Common myeloid progenitor, CD34-positive (primary cell): ENCODE results near the gene DYDC1.

Experiments
- CTCF ChIA-PET: fragments of 350-600 bp; sonication (Branson Sonifier 250); formaldehyde crosslinking; loops from one replicate; lab custom pipeline; 2021; ENCODE audit warnings: antibody characterized with exemption; lab: Charles Lee
- POLR2A ChIA-PET: fragments of 350-600 bp; sonication (Branson Sonifier 250); formaldehyde crosslinking; loops from one replicate; lab custom pipeline; 2021; ENCODE audit warnings: antibody characterized with exemption; lab: Charles Lee
- DNase-seq, 3 donors: peaks; one replicate each; pipeline versions ENCODE4 v3.0.0 to v3.0.0-alpha.2; 2013
- H3K27ac ChIP-seq, 2 experiments: 1 replicate in 1 of 2; 2 replicates in 1 of 2; pipeline ENCODE4 v1.7.0; 2013; ENCODE audit warnings: inconsistent platforms in 2 of 2, low read length in 2 of 2, mild to moderate bottlenecking in 2 of 2, low read depth in 1 of 2, moderate library complexity in 1 of 2; ENCODE audit not compliant: severe bottlenecking in 2 of 2, insufficient read depth in 1 of 2, poor library complexity in 1 of 2
- H3K27me3 ChIP-seq, 5 experiments: replicated peaks in 2 of 5; 1 replicate in 3 of 5; 2 replicates in 2 of 5; pipeline versions ENCODE4 v1.6.1 to v1.7.0; 2013; ENCODE audit warnings: low read length in 4 of 5, mild to moderate bottlenecking in 2 of 5, moderate library complexity in 2 of 5, inconsistent platforms in 1 of 5; ENCODE audit not compliant: insufficient read depth in 5 of 5, control insufficient read depth in 4 of 5
- H3K36me3 ChIP-seq, 4 experiments: 1 replicate in 2 of 4; 2 replicates in 2 of 4; pipeline versions ENCODE4 v1.6.1 to v1.7.0; 2013; ENCODE audit warnings: low read length in 3 of 4, control low read depth in 1 of 4, mild to moderate bottlenecking in 1 of 4; ENCODE audit not compliant: control insufficient read depth in 4 of 4, insufficient read depth in 4 of 4
- H3K4me1 ChIP-seq, 4 experiments: 1 replicate in 3 of 4; 2 replicates in 1 of 4; pipeline versions ENCODE4 v1.6.1 to v1.7.1; 2013; ENCODE audit warnings: low read length in 3 of 4, mild to moderate bottlenecking in 3 of 4, control low read depth in 1 of 4, inconsistent platforms in 1 of 4, moderate library complexity in 1 of 4; ENCODE audit not compliant: control insufficient read depth in 4 of 4, insufficient read depth in 4 of 4; ENCODE audit errors: control extremely low read depth in 1 of 4
- H3K4me3 ChIP-seq, 7 experiments: 1 replicate in 4 of 7; 2 replicates in 3 of 7; pipeline versions ENCODE4 v1.5.1 to v1.7.0; 2013; ENCODE audit warnings: mild to moderate bottlenecking in 7 of 7, low read length in 6 of 7, moderate library complexity in 6 of 7, inconsistent platforms in 2 of 7, low read depth in 2 of 7, control low read depth in 1 of 7; ENCODE audit not compliant: insufficient read depth in 4 of 7, control insufficient read depth in 1 of 7; ENCODE audit errors: extremely low read depth in 1 of 7
- H3K9me3 ChIP-seq, 5 experiments: 1 replicate in 4 of 5; 2 replicates in 1 of 5; pipeline versions ENCODE4 v1.6.1 to v1.7.1; 2013; ENCODE audit warnings: low read length in 4 of 5, mild to moderate bottlenecking in 2 of 5, inconsistent platforms in 1 of 5, low read depth in 1 of 5, moderate library complexity in 1 of 5; ENCODE audit not compliant: control insufficient read depth in 4 of 5, insufficient read depth in 2 of 5; ENCODE audit errors: control extremely low read depth in 1 of 5
- WGBS: methylation state at CpG from one replicate; pipeline ENCODE4 v1.1.5; 2013; ENCODE audit not compliant: insufficient coverage; 5-methylcytosine and 5-hydroxymethylcytosine counted together

The DYDC1 gene

DNA sequence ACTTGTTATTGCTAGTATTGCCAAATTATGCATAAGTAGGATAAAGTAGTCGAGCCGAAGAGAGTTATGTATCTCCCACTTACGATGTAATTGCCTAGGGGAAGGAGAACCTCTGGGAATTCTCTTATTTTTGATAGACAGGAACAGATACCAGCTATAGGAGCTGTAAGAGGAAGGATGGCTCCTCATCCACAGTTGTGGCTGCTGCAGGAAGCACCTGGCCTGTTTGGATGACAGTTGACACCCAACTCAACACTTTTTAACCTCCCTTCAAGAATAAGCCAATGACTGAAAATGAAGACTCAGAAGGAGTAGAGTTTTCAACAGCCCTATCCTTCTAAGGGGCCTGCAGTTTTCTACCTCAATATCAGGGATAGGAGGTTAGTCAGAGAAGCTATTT lies 6.3 kb downstream of the DYDC1 start:
- 100% methylated on average over 3 of the region's 3 CpGs for WGBS
- peaks cover 0 to 7% (median 4%) of the 10 kb centered on the region in 4 experiments for H3K4me1 ChIP-seq
- DNase-seq = peak in 2 of 3 donors; percentile 46 to 60

GRCh38 chr10:80344912-80345311 lies 11.6 kb downstream of the DYDC1 start:
- DNase-seq = no peak
- Histone ChIP-seq H3K36me3 (no peaks in the 10 kb centered on the region), H3K4me1 (no peaks in the 10 kb centered on the region), H3K27me3 (no peaks in the 10 kb centered on the region), H3K27ac (no peak overlapping the region), H3K9me3 (no peaks in the 10 kb centered on the region), H3K4me3 (no peak overlapping the region)
- ChIA-PET CTCF (no interaction called here), POLR2A (no interaction called here)
- no CpG with 5 or more reads among the region's 2 CpGs for WGBS

More for the DNA sequence above, 6.3 kb downstream of the DYDC1 start:
- Histone ChIP-seq H3K27ac (no peak overlapping the region), H3K27me3 (peaks cover 0 to 4% (median 2%) of the 10 kb centered on the region in 5 experiments), H3K9me3 (no peaks in the 10 kb centered on the region), H3K36me3 (no peaks in the 10 kb centered on the region), H3K4me3 (no peak overlapping the region)
- CTCF ChIA-PET = interaction anchor here (1.3 kb wide), 1 partner anchor 28 kb away, joined by 4 read pairs; no protein-coding TSS in a partner anchor
- POLR2A ChIA-PET = no interaction called here

DNA sequence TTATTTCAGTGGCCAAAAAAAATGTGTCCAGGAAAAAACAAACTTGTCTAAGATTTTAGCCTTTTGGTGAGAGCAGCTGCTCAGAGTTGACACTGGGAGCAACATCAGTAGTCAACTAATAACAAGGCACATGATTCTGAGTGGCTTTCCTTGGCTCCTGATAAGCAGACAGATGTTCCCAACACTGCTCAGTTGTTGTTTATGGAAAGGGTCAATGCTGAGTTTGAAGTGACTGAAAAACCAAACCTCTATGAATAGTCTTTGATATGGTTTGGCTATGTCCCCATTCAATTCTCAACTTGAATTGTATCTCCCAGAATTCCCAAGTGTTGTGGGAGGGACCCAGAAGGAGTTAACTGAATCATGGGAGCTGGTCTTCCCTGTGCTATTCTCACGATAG lies 12.3 kb downstream of the DYDC1 start:
- H3K9me3 ChIP-seq = no peaks in the 10 kb centered on the region
- H3K4me1 ChIP-seq = no peaks in the 10 kb centered on the region
- WGBS = 80% methylated on average over 1 of the region's 1 CpG
- ChIA-PET CTCF (no interaction called here), POLR2A (no interaction called here)
- H3K27me3 ChIP-seq = no peaks in the 10 kb centered on the region
- H3K36me3 ChIP-seq = no peaks in the 10 kb centered on the region
- no peak for DNase-seq
- H3K4me3 ChIP-seq = no peak overlapping the region
- H3K27ac ChIP-seq = no peak overlapping the region

GRCh38 chr10:80333983-80334382 lies 22.6 kb downstream of the DYDC1 start:
- no peak for DNase-seq
- POLR2A ChIA-PET = no interaction called here
- CTCF ChIA-PET = no interaction called here

DNA sequence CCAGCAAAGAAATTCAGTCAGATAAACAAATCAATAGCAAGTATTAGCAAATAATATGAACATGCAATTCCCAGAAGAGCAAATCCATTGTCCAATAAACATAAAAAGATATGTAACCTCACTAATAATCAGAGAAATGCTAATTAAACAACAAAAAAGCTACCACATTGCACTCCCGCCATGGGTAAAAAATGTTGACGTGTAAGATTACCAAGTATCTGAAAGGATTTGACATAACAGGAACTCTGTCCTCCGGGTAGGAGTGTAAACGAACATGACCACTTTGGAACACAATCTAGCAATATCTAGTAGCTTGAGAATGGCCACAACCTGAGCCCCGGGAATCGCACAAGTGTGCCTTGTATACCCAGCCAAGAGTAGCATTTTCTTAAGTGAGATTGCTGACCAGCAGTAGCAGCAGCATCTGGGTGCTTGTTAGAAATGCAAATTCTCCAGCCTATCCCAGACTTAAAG lies 31.6 kb downstream of the DYDC1 start:
- CTCF ChIA-PET = no interaction called here

More at GRCh38 chr10:80333983-80334382, 22.6 kb downstream of the DYDC1 start:
- no CpG with 5 or more reads among the region's 1 CpG for WGBS
- no peaks in the 10 kb centered on the region for H3K36me3 ChIP-seq
- H3K4me3 ChIP-seq = no peak overlapping the region
- H3K27ac ChIP-seq = no peak overlapping the region
- H3K27me3 ChIP-seq = no peaks in the 10 kb centered on the region
- H3K4me1 ChIP-seq = no peaks in the 10 kb centered on the region
- no peaks in the 10 kb centered on the region for H3K9me3 ChIP-seq

DNA sequence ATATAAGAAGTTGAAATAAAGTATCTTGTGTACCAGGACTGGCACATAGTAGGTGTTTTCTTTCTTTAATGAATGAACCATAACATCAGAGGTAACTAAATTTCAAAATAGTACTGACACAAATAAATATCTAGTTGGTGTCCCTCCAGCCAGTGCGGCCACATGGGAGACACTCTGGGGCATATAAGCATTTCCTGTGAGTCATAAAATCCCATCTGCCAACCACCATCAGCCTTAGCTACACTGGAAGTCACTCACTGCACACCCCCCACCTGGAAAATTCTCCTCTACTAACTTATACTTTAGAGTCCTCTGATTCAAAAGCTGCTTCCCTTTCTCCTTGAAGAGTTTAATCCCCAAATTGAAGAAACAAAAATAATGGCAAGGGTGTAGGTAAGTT lies 32.5 kb downstream of the DYDC1 start:
- peak in 2 of 3 donors; percentile 7 to 13 for DNase-seq
- CTCF ChIA-PET = no interaction called here
- POLR2A ChIA-PET = no interaction called here
- no peak overlapping the region for H3K27ac ChIP-seq
- H3K4me3 ChIP-seq = no peak overlapping the region
- peaks cover 0 to 3% (median 0%) of the 10 kb centered on the region in 5 experiments for H3K27me3 ChIP-seq
- no peaks in the 10 kb centered on the region for H3K36me3 ChIP-seq
- H3K9me3 ChIP-seq = no peaks in the 10 kb centered on the region
- H3K4me1 ChIP-seq = no peaks in the 10 kb centered on the region
- no CpG with 5 or more reads among the region's 1 CpG for whole genome bisulfite sequencing

More for the DNA sequence above, 31.6 kb downstream of the DYDC1 start:
- 90% methylated on average over 5 of the region's 6 CpGs for WGBS
- H3K9me3 ChIP-seq = no peaks in the 10 kb centered on the region
- H3K36me3 ChIP-seq = no peaks in the 10 kb centered on the region
- H3K27me3 ChIP-seq = peaks cover 0 to 3% (median 0%) of the 10 kb centered on the region in 5 experiments
- POLR2A ChIA-PET = no interaction called here
- H3K27ac ChIP-seq = no peak overlapping the region
- no peak overlapping the region for H3K4me3 ChIP-seq
- no peaks in the 10 kb centered on the region for H3K4me1 ChIP-seq
- no peak for DNase-seq

GRCh38 chr10:80323311-80323710 lies 33.2 kb downstream of the DYDC1 start:
- H3K27me3 ChIP-seq = peaks cover 0 to 3% (median 0%) of the 10 kb centered on the region in 5 experiments
- H3K27ac ChIP-seq = no peak overlapping the region
- no peaks in the 10 kb centered on the region for H3K36me3 ChIP-seq
- ChIA-PET POLR2A (no interaction called here), CTCF (no interaction called here)
- H3K4me1 ChIP-seq = no peaks in the 10 kb centered on the region
- no peak for DNase-seq
- H3K4me3 ChIP-seq = no peak overlapping the region
- 94% methylated on average over 3 of the region's 3 CpGs for WGBS
- no peaks in the 10 kb centered on the region for H3K9me3 ChIP-seq
